Measurements from ENCODE around the gene CLK3. TPM values are rescaled to one million over a fixed set of nuclear protein-coding genes. Genes with fewer than 3 reads are reported as not detected.

CLK3 gene
- total and polyA plus RNA-seq, 2 of the 8 experiments (the other 6 are each of a cell fraction or from before 2014, with no cell fraction given), result 43.5 to 67.3 TPM

GRCh38 chr15:74662064-74662860 is 46.6 kb downstream of the CLK3 start:
- no peak for DNase-seq (ENCODE audit: low read depth in 1 of 2, low spot score in 2 of 2)
- Histone ChIP-seq H2AFZ (ENCODE audit: low read length) (no peak overlapping the region), H3K4me2 (ENCODE audit: insufficient read depth in 1 of 2, low read depth in 2 of 2, low read length in 2 of 2) (no peak overlapping the region), H2BK12ac (ENCODE audit: low read depth, low read length) (no peak overlapping the region), H3K18ac (ENCODE audit: extremely low read depth, low read length) (no peak overlapping the region), H4K20me1 (replicated peaks in 1 of 2; ENCODE audit: control insufficient read depth in 1 of 2, insufficient read depth in 2 of 2, low read length in 2 of 2) (peaks cover 2 to 5% of the 10 kb centered on the region in 2 experiments), H3K79me1 (ENCODE audit: low read depth, low read length) (no peaks in the 10 kb centered on the region; the same call in none of the 2 replicates), H2BK20ac (ENCODE audit: low read length) (no peak overlapping the region), H3K79me2 (ENCODE audit: control insufficient read depth in 1 of 2, insufficient read depth in 2 of 2, low read length in 2 of 2) (peaks cover 0 to 14% of the 10 kb centered on the region in 2 experiments; a peak in 1 of 4 replicates), H3K4me1 (replicated peaks in 1 of 4; ENCODE audit: control insufficient read depth in 3 of 4, insufficient read depth in 4 of 4, low read length in 3 of 4) (0 out of 7 replicates have a peak, but pooled peaks cover 0 to 2% (median 0%) of the 10 kb centered on the region in 4 experiments), H4K5ac (ENCODE audit: insufficient read length, low read depth, low read length) (no peak overlapping the region), H3K4me3 (ENCODE audit: extremely low read depth in 1 of 4, insufficient read depth in 2 of 4, low read depth in 3 of 4, low read length in 4 of 4) (no peak overlapping the region), H4K91ac (replicated peaks; ENCODE audit: insufficient read length, low read length) (no peak overlapping the region), H3K23ac (ENCODE audit: insufficient read length) (no peak overlapping the region), H2AK5ac (ENCODE audit: low read depth, low read length) (no peak overlapping the region), H2BK5ac (ENCODE audit: low read depth, low read length) (no peak overlapping the region), H4K8ac (ENCODE audit: extremely low read depth, insufficient read depth, low read length) (no peak overlapping the region), H3K9ac (replicated peaks in 1 of 4; ENCODE audit: extremely low read depth in 1 of 4, low read depth in 3 of 4, low read length in 3 of 4) (no peak overlapping the region; a peak in 1 of 7 replicates), H3K56ac (replicated peaks; ENCODE audit: insufficient read length, low read depth, low read length) (no peak overlapping the region), H3K4ac (replicated peaks; ENCODE audit: insufficient read length, low read depth, low read length) (no peak overlapping the region), H2BK120ac (replicated peaks; ENCODE audit: low read depth, low read length) (no peak overlapping the region), H3K27me3 (replicated peaks in 1 of 4; ENCODE audit: control insufficient read depth in 3 of 4, extremely low read depth in 1 of 4, insufficient read depth in 3 of 4, low read length in 3 of 4) (no peaks in the 10 kb centered on the region), H3K23me2 (ENCODE audit: low read depth, low read length) (no peaks in the 10 kb centered on the region), H3K36me3 (ENCODE audit: control insufficient read depth in 2 of 4, insufficient read depth in 4 of 4, low read length in 3 of 4) (no peaks in the 10 kb centered on the region), H3K9me3 (ENCODE audit: insufficient read depth in 2 of 2, low read depth in 1 of 2, low read length in 1 of 2) (no peaks in the 10 kb centered on the region), H3K14ac (ENCODE audit: insufficient read length) (no peak overlapping the region), H3K27ac (ENCODE audit: low read depth, low read length) (no peak overlapping the region), H2BK15ac (ENCODE audit: low read length) (no peak overlapping the region)
- no peak for TF ChIP-seq YY1 (IDR thresholded peaks at IDR 0.05; ENCODE audit: low read depth, low read length)
- FAIRE-seq, result no peak
- 93% methylated on average over 4 of the region's 4 CpGs; no CpG with 5 or more reads in 1 of the 2 experiments for WGBS, 2 experiments (ENCODE audit: extremely low coverage in 1 of 2, insufficient coverage in 1 of 2, insufficient read length in 1 of 2, insufficient replicate concordance in 2 of 2, low coverage in 1 of 2, low lambda C conversion rate in 2 of 2, missing lambda C conversion rate in 1 of 2)
- CTCF ChIA-PET (ENCODE audit: partially characterized antibody), result interaction anchor here (0.6 to 2.1 kb wide), 10 partner anchors 9 to 125 kb away, joined by 3 to 14 read pairs (median 3); no protein-coding TSS in a partner anchor
- POLR2A ChIA-PET (ENCODE audit: partially characterized antibody), result interaction anchor here (1.6 kb wide), 1 partner anchor 98 kb away, joined by 3 read pairs; no protein-coding TSS in a partner anchor

Measured in H1 (cell line).